CD4-positive, alpha-beta T cell treated with Interleukin-15 for 4 hours (primary cell): ENCODE measurements around the gene FUT4.
"Not testable (repeated sequence)": the region's sequence is repeated elsewhere in the genome, so short reads cannot be mapped to it uniquely, and the experiment has no call there.

Experiments used
- DNase-seq: peaks from one replicate; pipeline ENCODE4 v3.0.0-alpha.2; 2020; ENCODE audit warnings: low spot score

Gene FUT4

DNA sequence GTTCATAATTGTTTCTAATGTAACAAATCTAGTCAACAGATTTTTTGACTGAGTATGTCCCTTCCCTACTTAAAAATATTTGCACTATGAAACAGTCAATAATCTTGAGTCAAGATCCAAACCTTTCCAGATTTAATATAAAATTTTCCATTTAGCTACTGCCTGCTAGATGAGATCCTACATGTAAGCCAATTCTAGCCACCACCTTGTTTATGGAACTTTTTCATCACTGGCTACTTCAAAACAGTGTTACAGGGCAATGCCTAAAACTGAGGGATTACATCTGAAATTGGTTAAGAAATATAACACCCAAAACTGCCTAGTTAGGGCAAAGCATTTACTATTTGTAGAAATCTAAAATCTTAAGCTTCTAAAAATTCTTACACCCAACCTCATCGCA, 10.5 kb upstream of the FUT4 start:
- DNase-seq, result no peak

DNA sequence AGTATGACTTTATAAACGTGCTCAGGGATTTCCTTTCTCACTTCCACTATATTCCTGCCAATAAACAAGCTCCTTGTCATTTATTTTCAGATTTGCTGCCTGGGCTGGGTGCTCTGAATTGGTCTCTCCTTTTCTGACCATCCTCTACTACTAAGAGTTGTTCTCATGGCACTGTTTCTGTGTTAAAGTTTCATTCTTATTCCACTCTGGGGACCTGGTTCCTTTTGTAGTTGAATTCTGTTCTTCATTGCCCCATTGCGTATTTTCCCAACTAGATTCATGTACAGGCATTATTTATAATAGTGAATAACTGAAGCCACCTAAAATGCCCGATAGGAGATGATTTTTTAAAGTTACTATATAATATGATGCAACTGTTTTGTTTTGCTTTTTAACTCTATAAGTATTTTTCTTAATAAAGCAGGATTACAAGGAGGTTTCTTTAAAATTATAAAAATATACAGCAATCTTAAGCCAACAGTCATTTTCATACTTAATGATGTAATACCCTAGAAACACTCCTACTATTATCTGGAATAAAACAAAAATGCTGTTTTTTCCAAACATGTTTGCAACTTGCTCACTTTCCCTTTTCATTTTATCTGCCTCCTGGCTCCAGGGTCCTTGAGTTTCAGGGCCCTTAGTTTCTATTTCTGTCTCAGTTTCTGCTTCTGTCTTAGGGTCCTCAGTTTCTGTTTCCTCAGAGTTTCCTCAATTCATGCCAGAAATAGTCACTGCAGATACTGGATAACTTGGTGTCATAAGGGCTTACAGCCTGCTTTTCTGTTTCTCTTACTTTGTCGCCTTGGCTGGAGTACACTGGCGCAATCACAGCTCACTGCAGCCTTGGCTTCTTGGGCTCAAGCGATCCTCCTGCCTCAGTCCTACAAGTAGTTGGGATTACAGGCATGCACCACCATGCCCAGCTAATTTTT, 9.8 kb upstream of the FUT4 start:
- no peak for DNase-seq

DNA sequence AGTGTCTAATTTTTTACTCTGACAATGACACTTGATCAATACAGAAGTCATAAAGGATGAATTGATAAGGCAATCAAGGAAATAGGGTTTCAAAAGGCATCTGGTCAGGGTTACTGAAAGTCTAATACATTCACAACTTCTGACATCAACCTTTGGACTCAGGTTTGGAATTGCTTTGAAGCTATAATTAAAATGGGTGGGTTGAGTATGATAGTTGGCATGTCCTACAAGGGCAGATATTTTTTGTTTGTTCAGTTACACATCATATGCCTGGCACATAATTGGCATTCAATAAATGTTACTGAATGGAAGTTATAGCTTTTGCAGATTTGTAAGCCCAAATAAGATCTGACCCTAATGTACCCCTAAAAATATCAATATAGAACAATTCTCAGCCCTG, 7.3 kb upstream of the FUT4 start:
- DNase-seq, result no peak

DNA sequence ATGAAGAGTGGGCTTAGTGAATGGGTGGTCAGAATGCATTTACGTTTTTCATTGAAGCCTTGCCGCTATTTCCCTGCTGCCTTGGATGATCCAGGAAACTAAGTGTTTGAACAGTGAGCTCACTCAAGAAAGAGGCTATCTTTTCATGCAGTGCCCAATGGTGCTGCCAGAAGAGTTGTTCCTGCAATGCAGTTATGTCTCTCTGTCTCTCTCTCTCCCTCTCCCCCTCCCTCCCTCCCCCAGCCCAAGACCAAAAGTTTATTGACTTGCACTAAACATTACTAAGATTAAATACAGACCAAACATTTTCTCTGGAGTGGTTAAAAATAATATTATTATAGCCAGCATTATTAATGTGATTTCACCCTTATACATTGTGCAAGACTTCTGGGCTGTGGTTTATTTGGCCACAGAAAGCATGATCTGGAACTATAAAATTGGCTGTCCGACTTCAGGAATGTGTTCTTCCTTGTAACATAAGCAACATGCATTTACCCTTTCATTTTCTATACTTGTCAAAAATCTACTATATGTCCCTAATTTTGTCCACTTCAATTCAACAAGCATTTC, 6.6 kb upstream of the FUT4 start:
- no peak for DNase-seq

DNA sequence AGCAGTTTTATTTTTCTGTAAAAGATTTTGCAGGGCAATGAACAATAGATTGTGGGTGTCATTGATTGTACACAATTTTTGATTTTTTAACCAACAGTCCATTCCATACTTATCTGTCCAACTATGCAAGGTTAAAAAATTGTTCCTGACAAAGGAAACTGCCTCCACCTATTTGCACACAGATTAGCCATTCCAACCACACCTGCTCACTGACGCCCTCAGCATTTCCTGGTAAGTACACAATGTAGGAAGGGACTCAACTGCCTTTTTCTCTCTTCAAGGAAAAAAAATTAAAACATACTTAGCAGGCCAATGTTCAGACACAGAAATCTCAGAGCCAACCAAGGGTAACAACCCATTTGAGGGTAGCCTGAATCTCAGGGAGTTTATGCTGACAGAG, 4.3 kb upstream of the FUT4 start:
- DNase-seq, result no peak

DNA sequence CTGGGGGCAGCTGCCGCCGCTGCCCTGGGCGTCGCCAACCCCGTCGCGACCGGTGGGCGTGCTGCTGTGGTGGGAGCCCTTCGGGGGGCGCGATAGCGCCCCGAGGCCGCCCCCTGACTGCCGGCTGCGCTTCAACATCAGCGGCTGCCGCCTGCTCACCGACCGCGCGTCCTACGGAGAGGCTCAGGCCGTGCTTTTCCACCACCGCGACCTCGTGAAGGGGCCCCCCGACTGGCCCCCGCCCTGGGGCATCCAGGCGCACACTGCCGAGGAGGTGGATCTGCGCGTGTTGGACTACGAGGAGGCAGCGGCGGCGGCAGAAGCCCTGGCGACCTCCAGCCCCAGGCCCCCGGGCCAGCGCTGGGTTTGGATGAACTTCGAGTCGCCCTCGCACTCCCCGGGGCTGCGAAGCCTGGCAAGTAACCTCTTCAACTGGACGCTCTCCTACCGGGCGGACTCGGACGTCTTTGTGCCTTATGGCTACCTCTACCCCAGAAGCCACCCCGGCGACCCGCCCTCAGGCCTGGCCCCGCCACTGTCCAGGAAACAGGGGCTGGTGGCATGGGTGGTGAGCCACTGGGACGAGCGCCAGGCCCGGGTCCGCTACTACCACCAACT, 1.0 kb downstream of the FUT4 start:
- no peak for DNase-seq

- no peak for DNase-seq
These were observed 1.8 kb downstream of the FUT4 start for GRCh38 chr11:94545264-94546161.

- no peak for DNase-seq
These were observed 2.4 kb downstream of the FUT4 start for GRCh38 chr11:94546162-94546470.

DNA sequence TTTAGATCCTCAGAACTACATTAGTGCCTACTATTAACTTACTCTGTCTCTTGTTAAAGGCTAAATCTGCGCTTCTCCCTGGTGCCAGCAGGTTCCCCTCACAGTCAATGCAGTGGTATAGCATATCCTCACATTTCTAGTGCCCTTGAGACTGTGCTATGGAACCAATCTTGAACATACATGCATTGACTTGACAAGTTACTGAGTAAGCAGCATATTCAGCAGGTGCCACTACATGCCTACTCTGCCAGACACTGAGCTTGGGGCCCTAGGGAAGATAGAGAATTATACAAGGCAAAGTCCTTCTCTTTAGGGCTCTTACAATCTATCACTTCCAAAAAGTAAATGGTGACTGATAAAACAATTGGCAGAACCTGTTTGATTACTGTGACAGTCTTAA, 3.2 kb downstream of the FUT4 start:
- no peak for DNase-seq

DNA sequence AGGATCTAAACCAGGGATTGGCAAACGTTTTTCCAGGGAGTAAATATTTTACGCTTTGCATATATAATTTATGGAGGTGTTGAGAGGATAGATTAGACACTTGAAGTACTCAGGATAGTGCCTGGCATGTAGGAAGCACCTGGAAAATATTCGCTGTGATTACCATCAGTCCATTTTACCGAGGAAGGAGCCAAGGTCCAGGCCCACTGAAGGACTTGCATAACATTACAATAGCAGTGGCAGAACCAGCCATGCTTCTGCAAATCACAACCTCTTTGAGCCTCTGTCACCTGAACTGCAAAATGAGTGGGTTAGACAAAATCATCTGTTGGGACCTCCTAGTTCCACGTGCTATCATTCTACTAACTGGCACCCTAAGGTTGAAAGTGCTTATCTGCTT, 5.4 kb downstream of the FUT4 start:
- no peak for DNase-seq

- no peak for DNase-seq
These were observed 6.8 kb downstream of the FUT4 start for GRCh38 chr11:94550513-94550912.

DNA sequence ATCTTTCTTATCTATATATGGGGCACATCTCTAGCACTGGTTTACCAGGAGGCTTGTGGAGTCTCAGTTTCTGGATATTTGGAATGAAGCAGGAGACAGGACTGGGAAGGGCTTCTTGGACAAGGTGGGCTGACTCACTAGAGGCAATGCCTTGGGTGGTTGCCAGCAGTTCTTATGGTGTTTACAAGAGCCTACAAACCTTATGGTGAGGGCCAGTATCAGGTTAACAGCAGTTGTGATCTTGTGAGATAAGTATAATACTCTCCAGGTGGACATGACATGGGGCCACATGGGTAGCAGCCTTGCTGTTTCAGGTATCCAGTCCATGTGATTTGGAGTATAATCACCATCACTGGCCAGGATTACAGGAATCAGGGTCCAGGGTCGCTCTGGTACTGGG, 10.2 kb downstream of the FUT4 start:
- DNase-seq, result no peak

DNA sequence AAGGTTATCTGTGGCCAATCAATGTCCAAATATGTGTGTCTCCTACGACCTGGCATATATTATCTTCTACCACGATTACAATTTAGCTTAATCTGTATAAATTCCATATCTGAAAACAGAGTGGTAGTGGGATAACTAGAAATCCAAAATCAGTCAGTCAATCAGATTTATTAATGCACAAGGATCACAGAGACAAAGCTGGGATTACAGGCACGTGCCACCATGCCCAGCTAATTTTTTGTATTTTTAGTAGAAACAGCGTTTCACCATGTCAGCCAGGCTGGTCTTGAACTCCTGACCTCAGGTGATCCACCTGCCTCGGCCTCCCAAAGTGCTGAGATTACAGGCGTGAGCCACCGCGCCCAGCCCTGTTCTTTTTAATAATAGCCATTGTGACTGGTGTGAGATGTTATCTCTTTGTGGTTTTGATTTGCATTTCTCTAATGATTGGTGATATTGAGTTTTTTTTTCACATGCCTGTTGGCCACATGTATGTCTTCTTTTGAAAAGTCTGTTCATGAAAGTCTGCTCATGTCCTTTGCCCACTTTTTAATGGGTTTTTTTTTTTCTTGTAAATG, 12.1 kb downstream of the FUT4 start:
- not testable (repeated sequence) for DNase-seq

- no peak for DNase-seq
These were observed 13.7 kb downstream of the FUT4 start for GRCh38 chr11:94557421-94557820.

- no peak for DNase-seq
These were observed 14.3 kb downstream of the FUT4 start for GRCh38 chr11:94557992-94558391.

GRCh38 chr11:94558468-94558867, 14.7 kb downstream of the FUT4 start:
- no peak for DNase-seq

DNA sequence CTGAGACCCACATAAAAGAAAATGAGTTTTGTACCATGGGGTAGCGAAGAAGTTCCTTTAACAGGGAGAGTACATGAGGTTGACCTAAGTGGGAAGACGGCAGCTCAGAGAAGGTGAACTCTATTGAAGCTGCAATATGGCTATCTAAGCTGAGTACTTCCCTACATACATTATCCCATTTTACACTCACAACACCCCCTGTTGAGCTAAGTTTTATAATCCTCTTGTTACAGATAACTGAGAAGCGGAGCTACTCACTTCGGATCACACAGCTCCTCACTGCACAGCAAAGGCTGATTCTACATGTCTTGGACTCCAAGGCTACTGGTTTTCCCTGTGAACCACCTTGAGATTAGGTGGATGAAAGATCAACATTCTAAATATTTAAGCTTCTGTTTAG, 15.2 kb downstream of the FUT4 start:
- no peak for DNase-seq

GRCh38 chr11:94559361-94559760, 15.6 kb downstream of the FUT4 start:
- DNase-seq, result no peak

GRCh38 chr11:94560834-94561233, 17.1 kb downstream of the FUT4 start:
- no peak for DNase-seq

DNA sequence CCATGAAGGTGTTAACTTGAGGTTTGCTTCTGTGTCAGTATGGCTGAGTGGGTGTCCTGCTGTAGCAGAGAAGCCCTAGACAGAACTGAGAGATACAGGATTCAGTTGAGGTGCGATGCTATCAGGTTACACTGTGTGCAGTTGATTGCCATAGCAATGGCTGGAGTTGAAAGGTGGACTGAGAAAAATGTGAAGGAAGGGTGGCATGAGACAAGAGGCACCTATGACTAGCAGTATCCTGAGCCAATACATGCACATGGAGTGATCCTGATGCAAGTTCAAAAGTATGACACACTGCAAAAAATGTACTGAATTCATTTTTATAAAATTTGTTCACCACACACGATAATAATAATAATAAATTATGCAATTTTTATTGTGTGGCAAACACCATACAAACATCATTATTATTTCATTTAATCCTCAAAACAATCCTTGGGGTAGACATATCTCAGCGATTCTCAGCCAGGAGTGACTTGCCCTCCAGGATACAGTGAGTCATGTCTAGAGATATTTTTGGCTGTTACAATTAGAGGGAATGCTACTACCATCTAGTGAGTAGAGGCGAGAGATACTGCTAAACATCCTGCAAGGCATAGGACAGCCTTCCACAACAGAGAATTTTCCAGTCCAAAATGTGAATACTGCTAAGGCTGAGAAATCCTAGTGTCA, 19.6 kb downstream of the FUT4 start:
- no peak for DNase-seq

GRCh38 chr11:94563848-94564467, 20.2 kb downstream of the FUT4 start:
- DNase-seq, result no peak
